GM18870 (cell line): ENCODE measurements around the gene MORN1.
A peak's percentile ranks its signal among the peaks of the same experiment; 100 is the strongest.

ENCODE experiments used
- ATAC-seq: cut with Tn5 transposase; IDR thresholded peaks from one replicate; pipeline ENCODE4 v1.9.1; 2021; ENCODE audit warnings: moderate library complexity; ENCODE audit not compliant: unreplicated experiment

Gene MORN1

GRCh38 chr1:2311184-2312032 lies 79.9 kb downstream of the MORN1 start:
- no peak for ATAC-seq

GRCh38 chr1:2310332-2311183 lies 80.8 kb downstream of the MORN1 start:
- no peak for ATAC-seq

- ATAC-seq: no peak
Measured at GRCh38 chr1:2308844-2309243, 82.5 kb downstream of the MORN1 start.

GRCh38 chr1:2307972-2308371 lies 83.4 kb downstream of the MORN1 start:
- ATAC-seq: no peak

- ATAC-seq: no peak
Measured at GRCh38 chr1:2307064-2307605, 84.2 kb downstream of the MORN1 start.

- no peak for ATAC-seq
Measured at GRCh38 chr1:2306151-2306978, 85.0 kb downstream of the MORN1 start.

GRCh38 chr1:2304921-2305681 lies 86.3 kb downstream of the MORN1 start:
- ATAC-seq: no peak

GRCh38 chr1:2304282-2304681 lies 87.1 kb downstream of the MORN1 start:
- ATAC-seq: no peak

GRCh38 chr1:2303781-2304180 lies 87.6 kb downstream of the MORN1 start:
- ATAC-seq: no peak

- ATAC-seq: no peak
Measured at GRCh38 chr1:2303016-2303775, 88.2 kb downstream of the MORN1 start.

GRCh38 chr1:2302292-2302925 lies 88.9 kb downstream of the MORN1 start:
- no peak for ATAC-seq

- no peak for ATAC-seq
Measured at GRCh38 chr1:2301607-2302291, 89.6 kb downstream of the MORN1 start.

- peak; percentile 41 for ATAC-seq
Measured at GRCh38 chr1:2300851-2301606, 90.3 kb downstream of the MORN1 start.

GRCh38 chr1:2300004-2300771 lies 91.2 kb downstream of the MORN1 start:
- peak; percentile 74 for ATAC-seq

- ATAC-seq: no peak
Measured at GRCh38 chr1:2299131-2299627, 92.2 kb downstream of the MORN1 start.

GRCh38 chr1:2298685-2299084 lies 92.7 kb downstream of the MORN1 start:
- no peak for ATAC-seq
